ENCODE measurements around the gene APOBEC2.

DNA sequence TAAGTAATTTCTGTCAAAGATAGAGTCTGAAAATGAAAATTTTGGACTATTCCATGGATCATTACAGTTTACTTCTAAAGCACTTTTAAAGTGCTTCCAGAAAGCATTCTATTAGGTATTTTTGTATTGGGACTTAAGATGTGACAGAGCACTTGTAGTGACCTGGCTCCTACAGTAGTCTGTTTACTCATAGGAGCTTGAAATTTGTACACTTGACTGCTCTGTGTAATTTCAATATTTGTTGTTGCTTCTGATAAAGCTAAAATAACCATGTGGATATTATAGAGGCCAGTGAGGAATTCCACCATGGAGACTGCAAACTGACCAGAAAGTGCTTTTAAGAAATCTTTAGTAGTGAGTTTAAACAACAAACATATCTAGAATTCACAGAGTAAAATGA is 30.1 kb downstream of the APOBEC2 start:
- TF ChIP-seq, protein P1, sequence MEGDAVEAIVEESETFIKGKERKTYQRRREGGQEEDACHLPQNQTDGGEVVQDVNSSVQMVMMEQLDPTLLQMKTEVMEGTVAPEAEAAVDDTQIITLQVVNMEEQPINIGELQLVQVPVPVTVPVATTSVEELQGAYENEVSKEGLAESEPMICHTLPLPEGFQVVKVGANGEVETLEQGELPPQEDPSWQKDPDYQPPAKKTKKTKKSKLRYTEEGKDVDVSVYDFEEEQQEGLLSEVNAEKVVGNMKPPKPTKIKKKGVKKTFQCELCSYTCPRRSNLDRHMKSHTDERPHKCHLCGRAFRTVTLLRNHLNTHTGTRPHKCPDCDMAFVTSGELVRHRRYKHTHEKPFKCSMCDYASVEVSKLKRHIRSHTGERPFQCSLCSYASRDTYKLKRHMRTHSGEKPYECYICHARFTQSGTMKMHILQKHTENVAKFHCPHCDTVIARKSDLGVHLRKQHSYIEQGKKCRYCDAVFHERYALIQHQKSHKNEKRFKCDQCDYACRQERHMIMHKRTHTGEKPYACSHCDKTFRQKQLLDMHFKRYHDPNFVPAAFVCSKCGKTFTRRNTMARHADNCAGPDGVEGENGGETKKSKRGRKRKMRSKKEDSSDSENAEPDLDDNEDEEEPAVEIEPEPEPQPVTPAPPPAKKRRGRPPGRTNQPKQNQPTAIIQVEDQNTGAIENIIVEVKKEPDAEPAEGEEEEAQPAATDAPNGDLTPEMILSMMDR (IDR thresholded peaks at IDR 0.05; ENCODE audit: low read depth, low read length): no peak
- TF ChIP-seq EZH2phosphoT487 (IDR thresholded peaks at IDR 0.05; ENCODE audit: low read depth): no peak

Measured in OCI-LY3 (cell line).